Suprapubic skin (tissue), 4 donors: ENCODE measurements around the gene ALDH1L1.

Source experiments
- EP300 ChIP-seq: sonication (generic); formaldehyde crosslinking; IDR thresholded peaks from one replicate; pipeline ENCODE4 v1.6.1; 2017; ENCODE audit warnings: antibody characterized with exemption
- POLR2A ChIP-seq, 2 donors: fragments of 450-650 bp; IDR thresholded peaks; one replicate each; pipeline ENCODE4 v1.6.1; 2017; ENCODE audit warnings: antibody characterized with exemption in 2 of 2, mild to moderate bottlenecking in 2 of 2, moderate library complexity in 2 of 2
- POLR2AphosphoS5 ChIP-seq, 3 donors: sonication (generic); formaldehyde crosslinking; IDR thresholded peaks; one replicate each; pipeline ENCODE4 v1.6.1; 2017; ENCODE audit warnings: antibody characterized with exemption in 3 of 3
- TF ChIP-seq, protein P1 (sequence below), 2 donors: fragments of 200-600 bp in 1 of 2; fragments of 450-650 bp in 1 of 2; sonication (generic) in 1 of 2; IDR thresholded peaks; one replicate each; pipeline ENCODE4 v1.5.1; 2016 to 2019; ENCODE audit warnings: antibody characterized with exemption in 2 of 2, mild to moderate bottlenecking in 1 of 2, moderate library complexity in 1 of 2

DNA sequence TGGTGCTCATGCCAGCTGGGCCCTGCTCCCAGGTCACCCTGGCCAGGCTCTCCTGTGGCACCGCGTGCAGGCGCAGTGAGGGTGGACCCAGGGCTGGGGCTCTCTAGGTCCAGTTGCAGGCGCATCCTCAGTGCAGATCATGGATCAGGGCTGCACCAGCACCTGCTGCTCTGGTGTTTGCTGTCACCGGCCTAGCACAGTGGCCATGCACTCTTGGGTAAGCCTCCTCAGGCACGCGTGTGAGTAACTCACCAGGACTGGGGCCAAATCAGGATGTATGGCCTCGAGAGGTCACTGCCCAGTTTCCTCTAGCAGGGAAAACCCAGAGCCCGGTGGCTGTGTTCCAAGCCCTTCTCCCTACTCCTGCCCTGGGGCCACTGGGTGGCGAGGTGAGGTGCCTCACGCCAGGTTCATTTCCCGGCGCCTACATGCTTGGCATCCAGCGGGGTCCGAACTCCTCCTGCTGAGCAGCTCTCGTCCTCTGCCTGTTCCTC is 50.9 kb downstream of the ALDH1L1 start:
- TF ChIP-seq, protein P1, sequence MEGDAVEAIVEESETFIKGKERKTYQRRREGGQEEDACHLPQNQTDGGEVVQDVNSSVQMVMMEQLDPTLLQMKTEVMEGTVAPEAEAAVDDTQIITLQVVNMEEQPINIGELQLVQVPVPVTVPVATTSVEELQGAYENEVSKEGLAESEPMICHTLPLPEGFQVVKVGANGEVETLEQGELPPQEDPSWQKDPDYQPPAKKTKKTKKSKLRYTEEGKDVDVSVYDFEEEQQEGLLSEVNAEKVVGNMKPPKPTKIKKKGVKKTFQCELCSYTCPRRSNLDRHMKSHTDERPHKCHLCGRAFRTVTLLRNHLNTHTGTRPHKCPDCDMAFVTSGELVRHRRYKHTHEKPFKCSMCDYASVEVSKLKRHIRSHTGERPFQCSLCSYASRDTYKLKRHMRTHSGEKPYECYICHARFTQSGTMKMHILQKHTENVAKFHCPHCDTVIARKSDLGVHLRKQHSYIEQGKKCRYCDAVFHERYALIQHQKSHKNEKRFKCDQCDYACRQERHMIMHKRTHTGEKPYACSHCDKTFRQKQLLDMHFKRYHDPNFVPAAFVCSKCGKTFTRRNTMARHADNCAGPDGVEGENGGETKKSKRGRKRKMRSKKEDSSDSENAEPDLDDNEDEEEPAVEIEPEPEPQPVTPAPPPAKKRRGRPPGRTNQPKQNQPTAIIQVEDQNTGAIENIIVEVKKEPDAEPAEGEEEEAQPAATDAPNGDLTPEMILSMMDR (IDR thresholded peaks at IDR 0.05), result no peak
- TF ChIP-seq POLR2AphosphoS5 (IDR thresholded peaks at IDR 0.05), result no peak
- TF ChIP-seq POLR2A (IDR thresholded peaks at IDR 0.05), result no peak
- TF ChIP-seq EP300, result no peak
